GM19351 (cell line): Measurements from ENCODE around the gene CCDC15.
A peak's percentile ranks its signal among the peaks of the same experiment; 100 is the strongest.
"Not testable (repeated sequence)": the region's sequence is repeated elsewhere in the genome, so short reads cannot be mapped to it uniquely, and the experiment has no call there.

Source experiments
- ATAC-seq: cut with Tn5 transposase; IDR thresholded peaks from one replicate; pipeline ENCODE4 v1.9.1; 2021; ENCODE audit warnings: mild to moderate bottlenecking, moderate library complexity; ENCODE audit not compliant: unreplicated experiment

The CCDC15 gene

DNA sequence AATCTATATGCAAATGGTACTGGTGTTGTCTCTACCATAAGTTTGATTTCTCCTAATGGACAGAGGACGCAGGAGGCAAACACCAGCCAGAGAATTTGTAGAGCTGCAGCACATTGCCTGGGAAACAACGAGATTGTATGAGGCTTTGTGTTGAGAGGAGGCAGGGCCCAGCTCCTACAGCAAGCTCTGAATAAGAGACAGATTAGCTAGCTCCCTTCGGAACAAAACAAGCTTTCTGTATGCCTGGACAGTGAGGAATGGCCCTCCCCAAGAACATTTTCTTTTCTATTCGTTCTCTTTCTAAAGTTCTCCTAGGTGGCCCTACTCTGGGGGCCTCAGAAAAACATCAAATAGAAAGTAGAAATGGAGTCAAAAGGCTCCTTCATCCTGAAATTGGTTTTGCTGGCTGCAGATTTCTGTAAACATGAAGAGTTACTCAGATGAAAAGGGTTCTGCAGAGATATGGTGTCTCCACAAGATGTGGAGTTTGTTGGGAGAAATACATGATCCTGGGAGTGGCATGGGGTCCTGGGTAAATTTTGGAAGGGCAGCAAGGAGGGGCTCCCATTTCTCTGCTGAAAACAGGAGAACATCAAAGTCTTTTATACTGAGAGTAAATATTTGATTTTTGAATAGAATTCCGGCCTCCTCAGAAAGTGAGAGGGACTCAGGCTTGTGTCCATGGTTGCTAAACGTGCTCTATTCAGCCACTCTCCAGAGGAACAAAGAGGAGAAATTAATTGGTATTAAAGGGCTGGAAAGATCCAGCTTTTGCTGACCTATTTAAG, 11.3 kb upstream of the CCDC15 start:
- no peak for ATAC-seq

DNA sequence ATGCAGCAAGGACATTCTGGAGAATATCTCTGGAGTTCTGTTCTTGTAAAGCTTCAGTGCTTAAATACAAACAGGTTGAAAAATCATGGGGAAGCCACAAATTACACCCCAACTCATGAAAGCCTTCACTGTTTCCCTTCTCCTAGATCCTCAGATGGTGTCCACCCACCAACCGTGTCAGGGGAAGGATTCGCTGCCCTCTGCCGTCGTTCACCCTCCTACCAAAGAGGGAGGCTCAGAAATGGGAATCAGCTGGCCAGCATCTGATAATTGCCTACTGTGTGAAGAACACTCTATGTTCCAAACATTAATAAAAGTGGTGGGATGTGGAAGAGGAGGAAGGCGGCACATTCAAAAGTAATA, 10.8 kb upstream of the CCDC15 start:
- no peak for ATAC-seq

DNA sequence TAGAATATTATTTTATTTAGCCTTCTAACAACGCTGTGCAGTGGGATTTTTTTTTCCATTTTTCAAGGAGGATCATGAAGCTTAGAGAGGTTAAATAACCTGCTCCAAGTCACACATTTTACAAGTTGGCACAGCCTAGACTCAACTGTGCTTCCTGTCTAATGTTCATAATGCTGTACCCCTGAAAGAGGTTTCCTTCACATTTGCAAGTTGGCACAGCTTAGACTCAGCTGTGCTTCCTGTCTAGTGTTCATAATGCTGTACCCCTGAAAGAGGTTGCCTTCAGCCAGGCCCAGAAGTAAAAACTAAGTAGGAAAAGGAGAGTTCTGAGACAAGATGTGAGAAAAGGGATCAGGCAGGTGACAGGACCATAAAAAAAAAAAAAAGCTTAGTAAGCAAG, 10.3 kb upstream of the CCDC15 start:
- ATAC-seq: no peak

DNA sequence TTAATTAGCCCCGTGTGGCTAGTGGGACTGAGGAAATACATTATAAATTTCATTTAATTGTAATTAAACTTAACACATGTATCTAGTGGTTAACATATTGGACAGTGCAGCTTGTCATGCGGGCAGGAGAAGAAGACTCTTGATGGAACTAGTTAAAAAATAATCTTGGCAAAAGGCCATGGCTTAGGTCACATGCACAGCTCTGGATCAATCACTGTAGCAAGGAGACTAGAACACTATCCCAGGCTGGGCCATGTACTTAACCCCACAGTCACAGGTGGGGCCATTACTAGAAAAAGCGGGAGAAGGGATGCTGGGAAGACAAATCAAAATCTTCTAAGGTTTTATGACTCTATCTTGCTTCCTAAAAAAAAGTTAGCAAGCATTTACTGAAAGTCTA, 9.4 kb upstream of the CCDC15 start:
- no peak for ATAC-seq

DNA sequence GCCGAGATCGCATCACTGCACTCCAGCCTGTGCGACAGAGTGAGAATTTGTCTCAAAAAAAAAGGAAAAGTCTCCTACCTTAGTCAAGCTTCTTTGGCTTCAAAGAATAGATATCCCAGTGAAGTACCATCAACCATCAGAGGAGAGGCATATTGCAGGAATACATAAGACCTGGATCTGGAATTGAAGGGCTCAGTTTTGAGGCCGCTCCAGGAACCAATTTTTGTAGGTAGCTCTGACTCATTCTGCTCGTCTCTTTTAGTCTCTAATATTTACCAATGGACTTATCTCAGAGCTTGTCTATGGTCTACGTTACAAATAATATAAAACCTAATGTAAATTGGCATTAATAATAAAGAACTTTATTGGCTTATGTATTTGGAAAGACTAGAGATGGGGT, 8.2 kb upstream of the CCDC15 start:
- ATAC-seq: no peak

DNA sequence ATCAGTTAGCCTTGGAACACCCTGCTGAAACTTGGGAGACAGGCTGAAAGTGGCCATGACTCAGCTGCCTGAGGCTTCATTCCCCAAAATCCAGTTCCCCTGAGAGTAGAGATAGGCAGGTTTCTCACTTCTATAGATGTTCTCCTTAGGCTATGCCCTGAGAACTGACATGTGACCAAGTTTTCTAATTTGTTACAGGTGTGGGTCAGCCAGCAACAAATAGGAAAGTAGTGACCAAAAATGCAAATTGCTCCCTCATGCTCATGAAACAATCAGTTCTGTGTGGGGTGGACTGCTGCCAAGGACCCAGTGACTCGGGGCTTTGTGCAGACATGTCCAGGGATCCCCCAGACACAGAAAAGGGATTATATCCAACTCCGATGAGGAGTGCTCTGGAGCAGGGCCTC, 7.3 kb upstream of the CCDC15 start:
- ATAC-seq: no peak

DNA sequence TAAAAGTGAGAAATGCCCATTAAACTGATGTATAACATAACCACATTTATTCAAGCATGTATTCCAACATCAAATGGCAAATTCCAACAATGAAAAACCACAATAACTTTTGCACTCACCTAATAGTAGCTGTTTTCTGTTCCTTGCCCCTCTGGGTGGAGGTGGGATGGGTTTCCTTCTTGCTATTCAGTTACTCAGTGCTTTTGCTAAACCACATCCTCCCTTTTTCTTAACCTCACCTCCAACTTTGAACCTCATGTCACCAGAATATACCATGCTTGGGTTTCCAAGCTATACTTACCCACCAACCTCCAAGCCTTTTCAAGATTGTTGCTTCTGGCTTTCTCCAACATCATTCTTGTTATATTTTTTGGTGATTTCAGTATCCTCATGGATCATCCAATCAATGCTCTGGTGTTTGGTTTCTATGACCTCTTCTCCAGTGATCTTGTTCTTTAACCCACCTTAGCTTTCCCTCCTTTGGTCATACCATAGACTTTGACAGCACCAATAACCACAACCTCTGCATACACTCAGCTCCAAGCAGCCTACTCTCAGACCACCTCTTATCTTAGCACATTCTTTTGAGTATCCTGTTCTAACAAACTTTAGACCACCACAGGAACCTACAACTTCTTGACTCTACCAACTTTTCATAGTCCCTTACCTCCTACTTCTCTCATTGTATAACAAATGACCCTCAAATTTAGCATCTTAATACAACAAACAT, 3.2 kb upstream of the CCDC15 start:
- no peak for ATAC-seq

DNA sequence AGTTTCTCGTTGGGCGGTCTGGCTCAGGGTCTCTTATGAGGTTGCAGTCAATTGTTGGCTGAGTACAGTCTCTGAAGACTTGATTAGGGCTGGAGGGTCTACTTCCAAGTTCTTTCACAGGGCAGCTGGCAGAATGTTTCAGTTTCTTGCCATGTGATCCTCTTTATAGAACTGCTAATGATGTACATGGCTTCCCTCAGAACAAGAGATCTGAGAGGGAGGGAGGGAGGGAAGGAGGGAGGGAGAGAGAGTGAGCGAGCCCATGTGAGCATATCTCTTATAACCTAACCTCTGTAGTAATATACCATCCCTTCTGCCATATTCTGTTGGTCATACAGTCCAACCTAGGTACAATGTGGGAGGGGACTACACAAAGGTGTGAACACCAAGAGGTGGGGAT, 2.7 kb upstream of the CCDC15 start:
- no peak for ATAC-seq

DNA sequence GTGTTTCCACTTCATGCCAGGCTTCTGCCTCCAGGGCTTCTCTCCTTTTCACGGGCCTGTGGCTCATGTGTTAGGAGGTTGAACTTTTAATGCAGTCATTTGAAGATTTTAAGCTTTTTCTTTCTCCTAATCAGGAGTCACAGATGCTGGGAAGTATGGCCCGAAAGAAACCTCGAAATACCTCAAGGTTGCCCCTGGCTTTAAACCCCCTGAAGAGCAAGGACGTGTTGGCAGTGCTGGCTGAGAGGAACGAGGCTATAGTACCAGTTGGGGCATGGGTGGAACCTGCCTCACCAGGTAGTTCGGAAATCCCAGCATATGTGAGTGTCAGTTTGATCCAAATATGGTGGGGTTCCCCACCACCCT, 571 bp downstream of the CCDC15 start:
- no peak for ATAC-seq

DNA sequence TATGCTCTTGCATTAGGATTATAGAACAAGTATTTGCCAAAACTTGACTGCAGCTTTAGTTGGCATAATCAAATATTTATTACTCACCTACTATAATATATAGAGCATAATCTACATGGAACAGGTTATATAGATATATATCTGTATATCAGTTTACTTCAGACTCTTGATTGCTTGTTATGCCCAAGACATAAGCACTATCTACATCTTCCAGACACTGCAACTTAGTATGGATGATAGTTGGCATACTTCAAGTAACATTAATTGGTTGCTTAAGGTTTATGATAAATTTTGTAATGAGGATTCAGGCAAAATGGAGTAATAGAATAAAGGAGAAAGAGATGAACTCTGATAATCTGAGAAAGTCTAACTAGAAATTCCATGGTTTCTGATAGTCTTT, 1.0 kb downstream of the CCDC15 start:
- ATAC-seq: no peak

DNA sequence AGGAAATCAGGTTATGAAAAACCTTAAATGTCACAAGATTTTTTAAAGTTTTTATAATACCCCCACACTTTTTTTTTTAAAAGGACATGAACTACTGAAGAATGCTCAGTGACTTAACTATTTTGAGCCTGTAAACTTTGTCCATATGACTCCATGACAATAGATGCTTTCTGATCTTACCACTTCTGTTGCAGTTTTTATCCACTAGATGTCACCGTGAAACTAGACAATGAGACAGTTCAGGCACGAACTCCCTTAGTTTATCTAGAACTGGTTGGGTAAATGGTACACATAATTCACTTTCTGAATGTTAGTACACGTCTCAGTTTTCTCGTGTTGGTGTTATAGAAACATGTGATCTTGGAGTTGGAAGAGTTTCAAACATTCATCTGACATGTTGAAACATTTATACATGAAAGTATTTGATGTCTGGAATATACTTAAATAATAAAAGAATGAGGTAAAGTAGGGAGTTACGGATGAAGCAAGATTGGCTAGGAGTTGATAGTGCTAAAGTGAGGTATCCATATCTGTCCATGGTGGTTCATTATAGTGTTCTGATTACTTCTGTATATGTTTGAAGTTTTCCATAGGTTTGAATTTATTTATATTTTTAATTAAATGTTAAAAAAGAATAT, 8.1 kb downstream of the CCDC15 start:
- peak; percentile 96 for ATAC-seq

DNA sequence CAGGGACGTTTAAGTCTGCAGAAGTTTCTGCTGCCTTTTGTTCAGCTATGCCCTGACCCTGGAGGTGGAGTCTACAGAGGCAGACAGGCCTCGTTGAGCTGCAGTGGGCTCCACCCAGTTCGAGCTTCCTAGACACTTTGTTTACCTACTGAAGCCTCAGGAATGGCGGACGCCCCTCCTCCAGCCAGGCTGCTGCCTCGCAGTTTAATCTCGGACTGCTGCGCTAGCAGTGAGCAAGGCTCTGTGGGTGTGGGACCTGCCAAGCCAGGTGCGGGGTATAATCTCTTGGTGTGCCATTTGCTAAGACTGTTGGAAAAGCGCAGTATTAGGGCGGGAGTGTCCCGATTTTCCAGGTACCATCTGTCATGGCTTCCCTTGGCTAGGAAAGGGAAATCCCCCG, 14.2 kb downstream of the CCDC15 start:
- ATAC-seq: not testable (repeated sequence)

DNA sequence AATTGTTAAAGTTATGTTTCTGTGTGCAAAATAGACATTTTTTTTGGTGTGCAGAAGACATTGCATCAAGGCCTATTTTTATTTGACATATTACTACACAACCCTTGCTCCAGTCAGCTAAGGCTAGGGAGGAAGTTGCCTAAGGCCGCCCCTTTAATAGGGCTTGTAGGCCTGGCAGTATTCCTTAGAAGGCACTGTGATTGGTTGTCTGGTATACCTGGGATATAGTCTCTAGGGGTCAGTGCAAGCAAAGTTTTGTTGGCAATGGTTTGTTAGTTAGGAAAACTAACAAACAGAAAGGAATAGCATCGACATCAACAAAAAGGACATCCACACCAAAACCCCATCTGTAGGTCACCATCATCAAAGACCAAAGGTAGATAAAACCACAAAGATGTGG, 16.9 kb downstream of the CCDC15 start:
- no peak for ATAC-seq

DNA sequence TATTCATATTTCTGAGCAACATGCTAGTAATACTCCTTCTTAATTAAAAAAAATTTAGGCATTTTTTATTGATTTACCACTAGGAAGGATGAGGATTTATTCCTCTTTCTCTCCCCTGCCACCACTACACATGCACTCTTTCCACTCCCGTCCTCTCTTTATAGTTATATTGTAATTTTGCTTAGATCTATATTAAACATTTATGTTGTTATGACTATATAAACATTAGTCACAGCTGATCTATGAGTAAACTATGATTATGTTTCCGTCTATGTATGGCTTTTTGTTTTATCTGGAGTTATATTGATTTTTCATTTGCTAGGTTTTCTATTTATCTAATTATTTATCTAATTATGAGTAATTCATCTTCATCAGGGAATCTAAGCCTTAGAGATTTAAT, 17.8 kb downstream of the CCDC15 start:
- no peak for ATAC-seq

DNA sequence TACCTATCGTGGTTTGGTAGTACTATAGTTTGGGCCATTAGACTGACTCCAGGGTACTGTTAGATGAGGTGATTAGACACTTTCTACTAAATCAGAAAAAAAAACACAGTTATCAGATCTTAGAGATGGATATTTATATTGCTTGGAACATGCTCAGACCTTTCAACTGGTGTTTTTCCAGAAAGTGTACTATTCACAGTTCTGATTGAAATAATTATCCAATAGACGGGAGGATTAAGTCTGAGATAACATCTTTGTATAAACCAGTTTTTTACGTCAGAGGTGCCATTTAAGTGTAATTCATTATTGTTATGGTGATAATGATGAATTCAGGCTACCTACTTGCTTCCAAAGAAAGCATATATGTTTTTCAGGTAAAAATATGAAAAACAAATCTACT, 22.5 kb downstream of the CCDC15 start:
- no peak for ATAC-seq

DNA sequence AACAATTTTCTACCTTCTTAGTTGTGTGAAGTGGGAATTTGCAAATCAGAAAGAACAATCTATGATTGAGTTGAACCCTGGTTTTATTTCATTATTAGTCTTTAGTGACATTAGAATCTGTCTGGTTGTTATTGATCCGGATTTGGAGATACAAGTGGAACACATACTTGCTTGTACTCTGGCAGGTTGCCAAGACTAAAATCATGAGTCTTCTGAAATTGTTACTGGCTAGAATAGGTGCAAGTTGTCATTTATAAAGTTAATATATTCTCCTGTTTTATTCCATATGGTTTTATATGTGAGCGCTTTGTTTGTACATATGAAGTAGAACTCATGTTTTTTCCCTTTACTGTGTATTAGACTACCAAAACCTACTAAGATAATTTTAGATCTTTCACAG, 23.0 kb downstream of the CCDC15 start:
- ATAC-seq: no peak

DNA sequence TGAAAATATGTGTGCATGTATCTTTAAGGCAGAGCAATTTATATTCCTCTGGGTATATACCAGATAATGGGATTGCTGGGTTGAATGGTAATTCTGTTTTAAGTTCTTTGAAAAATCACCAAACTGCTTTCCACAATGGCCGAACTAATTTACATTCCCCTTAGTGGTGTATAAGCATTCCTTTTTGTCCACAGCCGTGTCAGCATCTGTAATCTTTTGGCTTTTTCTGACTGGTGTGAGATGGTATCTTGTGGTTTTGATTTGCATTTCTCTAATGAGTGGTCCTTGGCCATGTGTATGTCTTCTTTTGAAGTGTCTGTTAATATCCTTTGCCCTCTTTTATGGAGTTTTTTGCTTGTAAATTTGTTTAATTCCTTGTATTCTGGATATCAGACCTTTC, 24.3 kb downstream of the CCDC15 start:
- no peak for ATAC-seq

DNA sequence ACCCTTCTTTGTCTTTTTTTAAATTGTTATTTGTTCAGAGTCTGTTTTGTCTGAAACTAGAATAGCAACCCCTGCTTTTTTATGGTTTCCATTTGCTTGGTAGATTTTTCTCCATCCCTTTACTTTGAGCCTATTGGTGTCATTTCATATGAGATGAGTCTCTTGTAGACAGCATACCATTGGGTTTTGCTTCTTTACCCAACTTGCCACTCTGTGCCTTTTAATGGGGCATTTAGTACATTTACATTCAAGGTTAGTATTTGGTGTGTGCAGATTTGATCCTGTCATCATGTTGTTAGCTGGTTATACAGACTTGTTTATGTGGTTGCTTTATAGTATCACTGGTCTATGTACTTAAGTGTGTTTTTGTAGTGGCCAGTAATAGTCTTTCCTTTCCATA, 28.0 kb downstream of the CCDC15 start:
- ATAC-seq: no peak

DNA sequence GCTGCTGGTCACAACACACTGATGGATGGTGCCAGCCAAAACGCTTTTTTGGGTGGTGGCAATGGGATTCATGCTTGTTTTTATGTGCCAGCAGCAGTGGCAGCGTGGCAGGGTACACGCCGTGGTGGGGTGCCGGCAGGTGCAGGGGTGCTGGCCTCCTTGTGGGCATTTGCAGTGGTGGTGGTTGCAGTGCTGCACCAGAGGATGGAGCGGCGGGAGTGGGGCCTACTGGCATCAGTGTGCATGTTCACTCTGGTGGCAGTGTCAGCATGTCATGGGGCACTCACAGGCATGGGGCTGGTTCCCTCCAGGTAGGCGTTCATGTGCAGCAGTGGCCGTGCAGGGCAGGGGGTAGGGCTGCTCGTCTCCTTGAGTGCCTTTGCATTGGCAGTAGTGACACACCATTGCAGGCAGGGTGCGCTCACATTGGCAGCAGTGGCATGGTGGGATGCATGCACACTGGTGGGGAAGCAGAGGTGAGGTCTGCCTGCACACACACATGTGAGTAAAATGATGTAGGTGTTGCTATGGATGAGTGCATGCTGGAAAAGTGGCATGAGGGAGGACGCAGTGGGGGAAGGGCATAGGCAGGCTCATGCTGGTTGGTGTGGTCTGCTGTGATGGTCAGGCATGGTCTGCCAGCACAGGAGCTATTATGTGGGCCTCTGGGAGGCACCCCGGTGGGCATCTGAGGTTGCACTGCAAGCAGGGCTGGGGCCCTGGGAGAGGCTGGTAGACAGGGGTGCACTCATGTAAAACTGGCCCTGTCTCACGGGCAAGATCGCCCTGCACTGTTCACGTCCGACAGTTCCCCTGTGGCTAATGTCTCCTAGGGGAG, 29.9 kb downstream of the CCDC15 start:
- ATAC-seq: no peak

DNA sequence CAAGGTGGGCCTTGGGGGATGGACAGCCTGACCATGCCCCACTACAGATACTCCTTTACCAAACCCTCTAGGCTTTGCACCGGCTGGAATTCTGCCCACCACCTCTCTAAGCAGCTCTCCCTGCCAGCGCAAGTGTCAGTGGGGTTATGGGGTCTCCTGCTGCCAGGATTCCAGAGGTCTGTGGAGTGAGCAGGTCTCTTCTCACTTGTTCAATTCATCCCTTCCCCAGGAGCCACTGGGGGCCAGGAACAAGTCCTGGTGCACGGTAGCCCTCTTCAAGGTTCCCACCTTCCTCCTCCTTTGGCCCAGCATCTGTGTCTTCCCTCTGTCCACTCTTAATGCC, 30.5 kb downstream of the CCDC15 start:
- no peak for ATAC-seq

DNA sequence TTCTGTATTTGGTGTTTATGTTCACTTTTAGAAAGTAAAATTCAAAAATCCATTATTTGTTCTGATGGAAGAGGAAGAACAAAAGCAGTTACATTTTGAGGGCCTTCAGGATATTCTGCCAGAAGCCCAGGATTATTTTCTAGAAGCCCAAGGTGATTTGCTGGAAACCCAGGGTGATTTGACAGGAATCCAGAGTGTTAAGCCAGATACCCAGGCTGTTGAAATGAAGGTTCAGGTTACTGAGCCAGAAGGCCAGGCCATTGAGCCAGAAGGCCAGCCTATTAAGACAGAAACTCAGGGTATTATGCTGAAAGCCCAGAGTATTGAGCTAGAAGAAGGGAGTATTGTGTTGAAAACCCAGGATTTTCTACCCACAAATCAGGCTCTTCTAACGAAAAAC, 33.1 kb downstream of the CCDC15 start:
- ATAC-seq: no peak

DNA sequence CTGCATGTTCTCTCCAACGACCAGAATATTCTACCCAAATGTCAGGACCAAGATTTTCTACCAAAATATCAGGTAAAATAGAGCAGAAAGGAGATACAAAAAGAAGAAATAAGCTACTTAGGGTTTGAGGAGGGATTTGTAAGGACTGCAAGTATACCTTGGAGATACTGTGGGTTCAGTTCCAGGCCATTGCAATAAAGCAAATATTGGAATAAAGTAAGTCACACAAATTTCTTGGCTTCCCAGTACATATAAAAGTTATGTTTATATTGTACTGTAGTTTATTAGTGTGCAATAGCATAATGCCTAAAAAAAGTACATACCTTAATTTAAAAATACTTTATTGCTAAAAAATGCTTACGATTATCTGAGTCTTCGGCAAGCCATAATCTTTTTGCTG, 34.1 kb downstream of the CCDC15 start:
- ATAC-seq: no peak
